ENCODE results near the gene RILP. TPM values are rescaled to one million over a fixed set of nuclear protein-coding genes. Genes with fewer than 3 reads are reported as not detected.
"Not testable (repeated sequence)": the region's sequence is repeated elsewhere in the genome, so short reads cannot be mapped to it uniquely, and the experiment has no call there.

Gene RILP
- 1 to 10 TPM; 2.0 to 2.7 (median 2.3) TPM for total RNA-seq

- Mint-ChIP-seq H3K36me3 (ENCODE audit: insufficient read depth) (peaks cover 27% of the 10 kb centered on the region), H3K9me3 (no peaks in the 10 kb centered on the region), H3K4me3 (peak within 1 kb of the TSS; percentile 62), H3K27me3 (ENCODE audit: low read depth) (no peaks in the 10 kb centered on the region), H3K4me1 (ENCODE audit: low read depth) (peaks cover 12% of the 10 kb centered on the region)
- no peak for DNase-seq
- ATAC-seq: peak; percentile 2 to 5
These were observed at the start of gene RILP for GRCh38 chr17:1649844-1650501. TSS of gene RILP (minus strand) at chr17:1649866. CDS start at chr17:1649804, 62 bp downstream.

GRCh38 chr17:1697681-1698080 lies 48.0 kb upstream of the RILP start:
- Mint-ChIP-seq H3K36me3 (ENCODE audit: insufficient read depth) (no peaks in the 10 kb centered on the region), H3K4me1 (ENCODE audit: low read depth) (no peaks in the 10 kb centered on the region), H3K27me3 (ENCODE audit: low read depth) (peaks cover 2% of the 10 kb centered on the region), H3K4me3 (no peak overlapping the region), H3K9me3 (no peaks in the 10 kb centered on the region)
- ATAC-seq: no peak
- no peak for DNase-seq

- no peaks in the 10 kb centered on the region for H3K9me3 Mint-ChIP-seq
- H3K36me3 Mint-ChIP-seq (ENCODE audit: insufficient read depth): no peaks in the 10 kb centered on the region
- peaks cover 2% of the 10 kb centered on the region for H3K27me3 Mint-ChIP-seq (ENCODE audit: low read depth)
- DNase-seq (no peak), ATAC-seq (no peak)
- no peaks in the 10 kb centered on the region for H3K4me1 Mint-ChIP-seq (ENCODE audit: low read depth)
- no peak overlapping the region for H3K4me3 Mint-ChIP-seq
These were observed 45.7 kb upstream of the RILP start for GRCh38 chr17:1695365-1695764.

GRCh38 chr17:1693339-1693738 lies 43.7 kb upstream of the RILP start:
- no peak overlapping the region for H3K4me3 Mint-ChIP-seq
- H3K4me1 Mint-ChIP-seq (ENCODE audit: low read depth): no peaks in the 10 kb centered on the region
- no peak for DNase-seq
- H3K36me3 Mint-ChIP-seq (ENCODE audit: insufficient read depth): no peaks in the 10 kb centered on the region
- peaks cover 2% of the 10 kb centered on the region for H3K27me3 Mint-ChIP-seq (ENCODE audit: low read depth)
- ATAC-seq: no peak
- no peaks in the 10 kb centered on the region for H3K9me3 Mint-ChIP-seq

GRCh38 chr17:1690544-1691221 lies 41.0 kb upstream of the RILP start:
- no peak for ATAC-seq
- H3K4me3 Mint-ChIP-seq: no peak overlapping the region
- no peaks in the 10 kb centered on the region for H3K36me3 Mint-ChIP-seq (ENCODE audit: insufficient read depth)
- peaks cover 2% of the 10 kb centered on the region for H3K27me3 Mint-ChIP-seq (ENCODE audit: low read depth)
- no peaks in the 10 kb centered on the region for H3K9me3 Mint-ChIP-seq
- DNase-seq: no peak
- peaks cover 1% of the 10 kb centered on the region for H3K4me1 Mint-ChIP-seq (ENCODE audit: low read depth)

GRCh38 chr17:1688405-1688804 lies 38.7 kb upstream of the RILP start:
- not testable (repeated sequence) for H3K36me3 Mint-ChIP-seq (ENCODE audit: insufficient read depth); H3K9me3 Mint-ChIP-seq; H3K4me3 Mint-ChIP-seq; ATAC-seq; H3K27me3 Mint-ChIP-seq (ENCODE audit: low read depth); DNase-seq
- peaks cover 16% of the 10 kb centered on the region for H3K4me1 Mint-ChIP-seq (ENCODE audit: low read depth)

- Mint-ChIP-seq H3K4me1 (ENCODE audit: low read depth) (peaks cover 30% of the 10 kb centered on the region), H3K4me3 (no peak overlapping the region), H3K9me3 (no peaks in the 10 kb centered on the region), H3K27me3 (ENCODE audit: low read depth) (no peaks in the 10 kb centered on the region), H3K36me3 (ENCODE audit: insufficient read depth) (peaks cover 24% of the 10 kb centered on the region)
- ATAC-seq (no peak), DNase-seq (no peak)
These were observed 36.4 kb upstream of the RILP start for GRCh38 chr17:1686086-1686485.

GRCh38 chr17:1684378-1685189 lies 34.9 kb upstream of the RILP start, which contains the start of gene PRPF8:
TSS of gene PRPF8 (minus strand) at chr17:1684867. CDS start at chr17:1684571, 296 bp downstream.
- peaks cover 36% of the 10 kb centered on the region for H3K4me1 Mint-ChIP-seq (ENCODE audit: low read depth)

GRCh38 chr17:1683459-1683858 lies 33.8 kb upstream of the RILP start:
- Mint-ChIP-seq H3K4me3 (peak overlapping the region; percentile 98), H3K36me3 (ENCODE audit: insufficient read depth) (peaks cover 48% of the 10 kb centered on the region), H3K4me1 (ENCODE audit: low read depth) (peaks cover 36% of the 10 kb centered on the region), H3K9me3 (no peaks in the 10 kb centered on the region), H3K27me3 (ENCODE audit: low read depth) (no peaks in the 10 kb centered on the region)
- no peak for ATAC-seq
- no peak for DNase-seq

More at GRCh38 chr17:1684378-1685189, 34.9 kb upstream of the RILP start, which contains the start of gene PRPF8:
- Mint-ChIP-seq H3K36me3 (ENCODE audit: insufficient read depth) (peaks cover 38% of the 10 kb centered on the region), H3K9me3 (no peaks in the 10 kb centered on the region), H3K4me3 (peak within 1 kb of the TSS; percentile 98), H3K27me3 (ENCODE audit: low read depth) (no peaks in the 10 kb centered on the region)
- ATAC-seq (peak; percentile 98), DNase-seq (peak; percentile 98)

GRCh38 chr17:1676401-1676800 lies 26.7 kb upstream of the RILP start:
- ATAC-seq: no peak
- DNase-seq: no peak
- peaks cover 72% of the 10 kb centered on the region for H3K36me3 Mint-ChIP-seq (ENCODE audit: insufficient read depth)

GRCh38 chr17:1673041-1673785 lies 23.5 kb upstream of the RILP start:
- Mint-ChIP-seq H3K4me1 (ENCODE audit: low read depth) (peaks cover 16% of the 10 kb centered on the region), H3K9me3 (no peaks in the 10 kb centered on the region), H3K4me3 (no peak overlapping the region), H3K27me3 (ENCODE audit: low read depth) (no peaks in the 10 kb centered on the region), H3K36me3 (ENCODE audit: insufficient read depth) (peaks cover 63% of the 10 kb centered on the region)
- DNase-seq: no peak
- peak; percentile 29 to 40 for ATAC-seq

More at GRCh38 chr17:1676401-1676800, 26.7 kb upstream of the RILP start:
- no peaks in the 10 kb centered on the region for H3K9me3 Mint-ChIP-seq
- H3K27me3 Mint-ChIP-seq (ENCODE audit: low read depth): no peaks in the 10 kb centered on the region
- H3K4me1 Mint-ChIP-seq (ENCODE audit: low read depth): peaks cover 11% of the 10 kb centered on the region
- no peak overlapping the region for H3K4me3 Mint-ChIP-seq

GRCh38 chr17:1663934-1664333 lies 14.3 kb upstream of the RILP start:
- not testable (repeated sequence) for H3K9me3 Mint-ChIP-seq; H3K4me1 Mint-ChIP-seq (ENCODE audit: low read depth); ATAC-seq; H3K4me3 Mint-ChIP-seq; H3K27me3 Mint-ChIP-seq (ENCODE audit: low read depth); DNase-seq
- H3K36me3 Mint-ChIP-seq (ENCODE audit: insufficient read depth): peaks cover 47% of the 10 kb centered on the region

- Mint-ChIP-seq H3K9me3 (no peaks in the 10 kb centered on the region), H3K4me3 (no peak overlapping the region), H3K4me1 (ENCODE audit: low read depth) (no peaks in the 10 kb centered on the region), H3K27me3 (ENCODE audit: low read depth) (no peaks in the 10 kb centered on the region), H3K36me3 (ENCODE audit: insufficient read depth) (peaks cover 49% of the 10 kb centered on the region)
- ATAC-seq: no peak
- DNase-seq: no peak
These were observed 11.4 kb upstream of the RILP start for GRCh38 chr17:1661045-1661444.

- Mint-ChIP-seq H3K9me3 (no peaks in the 10 kb centered on the region), H3K36me3 (ENCODE audit: insufficient read depth) (peaks cover 65% of the 10 kb centered on the region), H3K27me3 (ENCODE audit: low read depth) (no peaks in the 10 kb centered on the region)
These were observed 8.4 kb upstream of the RILP start for GRCh38 chr17:1658100-1658499.

More at GRCh38 chr17:1658100-1658499, 8.4 kb upstream of the RILP start:
- no peak overlapping the region for H3K4me3 Mint-ChIP-seq
- no peaks in the 10 kb centered on the region for H3K4me1 Mint-ChIP-seq (ENCODE audit: low read depth)
- ATAC-seq (no peak), DNase-seq (no peak)
